Breast epithelium (tissue), 4 donors: ENCODE measurements around the gene GIMAP6. TPM values are rescaled to one million over a fixed set of nuclear protein-coding genes. Genes with fewer than 3 reads are reported as not detected.

Experiments
- DNase-seq, 2 donors: peaks; one replicate each; pipeline ENCODE4 v3.0.0-alpha.2; 2019; ENCODE audit warnings: low spot score in 2 of 2
- H3K27ac ChIP-seq, 2 donors: fragments of 200-600 bp; sonication (generic) in 1 of 2; one replicate each; pipeline ENCODE4 v1.5.1; 2016 to 2019; ENCODE audit warnings: mild to moderate bottlenecking in 1 of 2
- H3K27me3 ChIP-seq, 2 donors: fragments of 200-600 bp; sonication (generic) in 1 of 2; one replicate each; pipeline versions ENCODE4 v1.5.1 to v1.6.0; 2017 to 2019; ENCODE audit warnings: control low read depth in 1 of 2, mild to moderate bottlenecking in 1 of 2
- H3K36me3 ChIP-seq: fragments of 200-600 bp; one replicate; pipeline ENCODE4 v1.5.1; 2019
- H3K4me1 ChIP-seq, 2 donors: fragments of 200-600 bp; sonication (generic); one replicate each; pipeline ENCODE4 v1.5.1; 2016 to 2019; ENCODE audit warnings: control low read depth in 1 of 2
- H3K4me3 ChIP-seq, 3 donors: fragments of 200-600 bp; sonication (generic); 1 replicate in 2 of 3; 2 replicates in 1 of 3; pipeline ENCODE4 v1.5.1; 2016 to 2019; ENCODE audit warnings: mild to moderate bottlenecking in 3 of 3, moderate library complexity in 2 of 3
- H3K9me3 ChIP-seq, 2 donors: fragments of 200-600 bp; sonication (generic) in 1 of 2; one replicate each; pipeline ENCODE4 v1.5.1; 2016 to 2019; ENCODE audit warnings: control low read depth in 1 of 2
- POLR2A ChIP-seq: fragments of 450-650 bp; IDR thresholded peaks from one replicate; pipeline ENCODE4 v1.6.1; 2016; ENCODE audit warnings: antibody characterized with exemption, mild to moderate bottlenecking, moderate library complexity
- POLR2AphosphoS5 ChIP-seq, 3 donors: sonication (generic); formaldehyde crosslinking; IDR thresholded peaks; one replicate each; pipeline ENCODE4 v1.6.1; 2017; ENCODE audit warnings: antibody characterized with exemption in 3 of 3
- intact Hi-C: fragments of 100-400 bp; cut with DNase I; formaldehyde crosslinking; loops from one replicate; pipeline ENCODE4 v1.15.1; 2023; ENCODE audit warnings: low total_unique reads
- total RNA-seq, 3 donors: library from RNA; depleted of rRNA; stranded (reverse); fragments of >200 nt; gene quantifications; one replicate each; pipeline ENCODE4 v1.1.0, GENCODE V29; 2016
- TF ChIP-seq, protein P1 (sequence below), 3 donors: fragments of 450-650 bp; IDR thresholded peaks; one replicate each; pipeline ENCODE4 v1.5.1; 2016 to 2017; ENCODE audit warnings: antibody characterized with exemption in 3 of 3, mild to moderate bottlenecking in 3 of 3, moderate library complexity in 3 of 3

Gene GIMAP6
- total RNA-seq, 3 donors from 2014 or later: 13.3 to 35.2 (median 28.2) TPM

DNA sequence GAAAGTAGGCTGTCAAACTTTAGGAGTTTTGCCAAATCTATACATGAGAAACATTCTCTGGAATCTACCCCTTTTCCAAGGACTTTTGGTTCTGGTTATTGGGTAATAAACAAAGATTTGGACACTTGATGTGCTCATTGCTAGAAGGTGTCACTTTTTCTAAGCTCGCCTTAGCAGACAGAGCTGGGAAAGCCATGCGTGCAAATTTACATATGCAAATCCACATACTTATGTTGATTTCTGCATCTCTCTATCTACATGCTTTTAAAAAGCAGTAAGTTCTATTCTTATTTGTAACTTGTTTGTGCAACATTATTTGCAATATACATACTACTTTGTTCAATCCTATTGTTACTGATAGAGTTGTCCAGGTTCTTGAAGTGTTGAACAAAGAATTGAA lies 22.5 kb upstream of the GIMAP6 start:
- no peak for DNase-seq
- Histone ChIP-seq H3K4me3 (no peak overlapping the region), H3K4me1 (no peaks in the 10 kb centered on the region), H3K27ac (no peak overlapping the region), H3K27me3 (no peaks in the 10 kb centered on the region), H3K36me3 (no peaks in the 10 kb centered on the region), H3K9me3 (peaks cover 6 to 11% of the 10 kb centered on the region in 2 donors)
- intact Hi-C loops: no loop called here
- TF ChIP-seq POLR2A: no peak

DNA sequence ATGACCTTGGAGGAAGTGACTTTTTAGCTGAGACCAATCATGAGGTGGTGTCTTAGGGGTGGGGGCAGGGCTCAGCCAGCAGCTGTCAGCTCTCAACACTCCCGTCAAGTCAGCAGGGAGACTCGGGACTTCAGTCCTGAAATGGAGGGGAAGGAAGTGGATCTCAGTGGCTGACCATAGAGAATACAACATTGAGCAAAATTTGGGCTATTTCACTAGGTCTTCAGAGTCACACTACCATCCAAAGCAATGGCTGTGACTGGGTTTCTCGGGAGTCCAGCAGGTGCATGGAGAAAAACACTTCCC lies 16.8 kb upstream of the GIMAP6 start:
- intact Hi-C loops: no loop called here
- Histone ChIP-seq H3K9me3 (no peaks in the 10 kb centered on the region), H3K27ac (no peak overlapping the region), H3K4me3 (no peak overlapping the region), H3K27me3 (no peaks in the 10 kb centered on the region), H3K4me1 (no peaks in the 10 kb centered on the region), H3K36me3 (no peaks in the 10 kb centered on the region)
- no peak for DNase-seq
- TF ChIP-seq POLR2AphosphoS5 (IDR thresholded peaks at IDR 0.05): no peak
- TF ChIP-seq, protein P1, sequence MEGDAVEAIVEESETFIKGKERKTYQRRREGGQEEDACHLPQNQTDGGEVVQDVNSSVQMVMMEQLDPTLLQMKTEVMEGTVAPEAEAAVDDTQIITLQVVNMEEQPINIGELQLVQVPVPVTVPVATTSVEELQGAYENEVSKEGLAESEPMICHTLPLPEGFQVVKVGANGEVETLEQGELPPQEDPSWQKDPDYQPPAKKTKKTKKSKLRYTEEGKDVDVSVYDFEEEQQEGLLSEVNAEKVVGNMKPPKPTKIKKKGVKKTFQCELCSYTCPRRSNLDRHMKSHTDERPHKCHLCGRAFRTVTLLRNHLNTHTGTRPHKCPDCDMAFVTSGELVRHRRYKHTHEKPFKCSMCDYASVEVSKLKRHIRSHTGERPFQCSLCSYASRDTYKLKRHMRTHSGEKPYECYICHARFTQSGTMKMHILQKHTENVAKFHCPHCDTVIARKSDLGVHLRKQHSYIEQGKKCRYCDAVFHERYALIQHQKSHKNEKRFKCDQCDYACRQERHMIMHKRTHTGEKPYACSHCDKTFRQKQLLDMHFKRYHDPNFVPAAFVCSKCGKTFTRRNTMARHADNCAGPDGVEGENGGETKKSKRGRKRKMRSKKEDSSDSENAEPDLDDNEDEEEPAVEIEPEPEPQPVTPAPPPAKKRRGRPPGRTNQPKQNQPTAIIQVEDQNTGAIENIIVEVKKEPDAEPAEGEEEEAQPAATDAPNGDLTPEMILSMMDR (IDR thresholded peaks at IDR 0.05): no peak

DNA sequence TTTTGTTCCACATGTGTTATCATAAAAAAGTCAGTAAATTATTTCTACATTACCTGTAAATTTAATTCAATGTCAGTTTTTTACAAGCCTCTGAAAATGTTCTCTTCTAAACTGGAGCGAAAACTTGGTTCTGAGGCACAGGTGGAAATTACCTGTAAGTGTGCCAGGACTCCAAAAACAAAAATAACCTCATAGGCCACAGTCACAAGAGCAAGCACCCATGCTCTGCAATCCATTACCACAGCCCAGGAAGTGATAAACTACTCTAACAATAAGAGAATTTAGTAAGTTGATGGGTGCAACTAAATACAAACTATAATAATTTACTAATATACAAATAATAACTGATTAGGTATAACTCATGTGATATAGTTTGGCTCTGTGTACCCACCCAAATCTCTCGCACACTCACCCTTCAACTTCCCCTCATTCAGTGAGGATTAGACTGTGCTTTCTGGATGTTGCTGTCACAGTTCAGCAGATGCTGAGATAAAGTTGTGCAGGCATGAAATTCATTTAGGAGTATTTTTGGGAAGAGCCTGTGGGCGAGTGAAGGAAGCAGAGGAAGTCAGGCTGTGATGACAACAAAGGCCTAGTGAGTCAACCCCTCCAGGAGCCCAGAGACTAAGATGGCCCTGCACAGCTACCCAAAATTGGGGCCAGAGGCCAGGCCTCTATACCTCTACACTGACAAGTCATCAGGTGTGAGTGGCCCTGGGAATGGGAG lies 16.3 kb upstream of the GIMAP6 start:
- Histone ChIP-seq H3K4me1 (no peaks in the 10 kb centered on the region), H3K27ac (no peak overlapping the region), H3K4me3 (no peak overlapping the region), H3K36me3 (no peaks in the 10 kb centered on the region), H3K27me3 (no peaks in the 10 kb centered on the region), H3K9me3 (no peaks in the 10 kb centered on the region)
- no peak for DNase-seq
- TF ChIP-seq POLR2AphosphoS5 (IDR thresholded peaks at IDR 0.05) (no peak), POLR2A (no peak)
- TF ChIP-seq, protein P1 (IDR thresholded peaks at IDR 0.05): no peak
- intact Hi-C loops: no loop called here

DNA sequence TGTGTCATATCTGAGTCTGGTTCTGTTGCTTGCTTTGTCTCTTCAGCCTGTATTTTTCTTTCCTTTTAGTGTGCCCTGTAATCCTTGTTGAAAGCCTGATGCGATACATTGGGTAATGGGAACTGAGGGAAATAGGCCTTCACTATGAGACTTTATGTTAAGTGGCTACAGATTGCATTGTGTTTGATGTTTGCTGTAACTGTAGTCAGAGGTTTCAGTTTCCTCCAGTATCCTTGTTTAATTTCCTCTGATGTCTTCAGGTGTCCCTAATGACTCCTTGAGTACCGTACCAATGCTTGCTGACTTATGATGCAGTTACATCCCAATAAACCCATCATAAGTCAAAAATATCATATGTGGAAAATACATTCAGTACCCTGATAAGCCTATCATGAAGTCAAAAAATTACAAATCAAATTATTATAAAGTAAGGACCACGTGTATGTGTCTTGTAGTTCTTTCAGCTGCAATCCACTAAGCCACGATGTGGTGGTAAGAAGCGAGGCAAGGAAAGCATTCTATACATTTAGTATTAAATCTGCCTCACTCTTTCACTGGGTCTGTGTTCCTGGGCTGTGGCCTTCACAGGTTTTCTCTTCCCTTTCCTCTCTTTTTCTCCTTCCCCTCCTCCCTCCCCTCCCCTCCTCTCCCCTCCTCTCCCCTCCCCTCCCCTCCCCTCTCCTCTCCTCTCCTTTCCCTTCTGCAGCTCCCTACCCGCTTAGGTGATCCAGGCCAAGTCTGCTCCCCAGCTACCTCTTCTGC lies 13.3 kb upstream of the GIMAP6 start:
- Histone ChIP-seq H3K4me3 (no peak overlapping the region), H3K27me3 (no peaks in the 10 kb centered on the region), H3K4me1 (no peaks in the 10 kb centered on the region), H3K27ac (no peak overlapping the region), H3K36me3 (no peaks in the 10 kb centered on the region), H3K9me3 (no peaks in the 10 kb centered on the region)
- intact Hi-C loops: no loop called here
- DNase-seq: no peak
- no peak for TF ChIP-seq POLR2A
- TF ChIP-seq, protein P1 (IDR thresholded peaks at IDR 0.05): no peak
- TF ChIP-seq POLR2AphosphoS5 (IDR thresholded peaks at IDR 0.05): no peak

DNA sequence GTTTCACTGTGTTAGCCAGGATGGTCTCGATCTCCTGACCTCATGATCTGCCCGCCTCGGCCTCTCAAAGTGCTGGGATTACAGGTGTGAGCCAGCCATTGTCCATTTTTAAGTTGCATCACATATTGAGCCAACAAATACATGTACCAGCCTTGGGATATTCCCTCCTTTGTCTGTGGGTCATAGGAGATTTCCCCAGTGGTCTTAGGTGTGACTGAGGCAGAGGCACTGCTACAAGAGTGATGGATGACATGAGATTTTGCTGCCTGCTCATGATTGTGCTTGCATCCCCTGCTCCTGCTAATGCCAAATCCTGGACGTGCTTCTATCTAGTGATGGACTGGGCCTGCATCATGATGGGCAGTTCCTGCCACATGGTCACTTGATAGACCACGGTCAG lies 10.7 kb upstream of the GIMAP6 start:
- Histone ChIP-seq H3K4me1 (no peaks in the 10 kb centered on the region), H3K27me3 (no peaks in the 10 kb centered on the region), H3K36me3 (no peaks in the 10 kb centered on the region), H3K27ac (no peak overlapping the region), H3K9me3 (peaks cover 0 to 12% of the 10 kb centered on the region in 2 donors), H3K4me3 (no peak overlapping the region)
- no peak for TF ChIP-seq POLR2AphosphoS5 (IDR thresholded peaks at IDR 0.05)
- TF ChIP-seq, protein P1 (IDR thresholded peaks at IDR 0.05): no peak
- no peak for TF ChIP-seq POLR2A
- no peak for DNase-seq
- intact Hi-C loops: no loop called here
